Measurements from ENCODE around the gene IQGAP3. TPM values are rescaled to one million over a fixed set of nuclear protein-coding genes. Genes with fewer than 3 reads are reported as not detected.

The IQGAP3 gene
- total and polyA plus RNA-seq, 7 donors, result 0.01 to 0.24 (median 0.08) TPM

DNA sequence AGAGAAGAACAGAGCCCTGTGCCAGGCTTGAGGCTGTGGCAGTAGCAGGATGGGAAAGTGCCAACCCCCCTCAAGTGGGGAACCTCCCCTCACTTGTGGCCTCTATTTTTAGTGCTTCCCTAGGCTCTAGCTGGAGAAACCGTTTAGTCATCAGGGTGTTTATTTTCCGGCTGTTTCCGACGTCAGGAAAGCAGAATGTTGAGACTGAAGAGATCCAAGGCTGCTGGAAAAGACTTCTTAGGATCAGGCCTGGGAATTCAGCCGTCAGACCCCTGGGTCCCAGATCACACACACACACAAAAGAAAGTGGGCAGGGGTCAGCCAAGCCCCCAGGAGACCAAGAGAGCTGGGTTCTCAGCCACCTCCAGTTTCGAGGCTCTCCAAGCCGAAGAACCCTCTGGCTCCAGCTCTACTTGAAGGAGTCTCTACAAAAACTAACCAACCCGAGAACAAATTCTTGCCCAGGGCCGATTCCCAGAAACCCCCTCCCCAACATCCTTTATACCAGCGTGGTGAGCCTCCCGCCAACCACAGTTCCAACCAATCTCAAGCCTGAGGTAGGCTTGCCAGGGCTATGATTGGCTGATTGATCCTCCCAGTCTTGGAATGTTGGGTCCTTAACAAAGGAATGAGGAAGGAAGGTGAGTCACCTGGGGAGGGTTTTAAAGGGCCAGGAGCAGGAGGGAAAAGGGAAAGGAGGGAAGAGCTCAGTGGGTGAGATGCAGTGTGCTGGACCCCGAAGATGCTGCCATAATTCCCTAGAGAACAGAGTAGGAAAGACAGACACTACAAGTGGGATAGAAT is 69.3 kb downstream of the IQGAP3 start:
- H3K4me3 ChIP-seq, result peak overlapping the region; percentile 98
- peaks cover 39% of the 10 kb centered on the region for H3K4me1 ChIP-seq
- H3K9me3 ChIP-seq, result no peaks in the 10 kb centered on the region
- ATAC-seq, result peak; percentile 34 to 49 (median 46)
- peak; percentile 78 to 91 for DNase-seq
- no peaks in the 10 kb centered on the region for H3K27me3 ChIP-seq (ENCODE audit: insufficient read depth in 3 of 3, low read length in 2 of 3)
- WGBS, 3 donors, result 5 to 6% (median 5%) methylated on average over 12 of the region's 12 CpGs
- intact Hi-C loops (cut with DNase I), result loop anchor here in 1 of 2 donors (10.0 kb wide), 1 partner anchor 378 kb away; no protein-coding TSS in a partner anchor
- TF ChIP-seq CTCF (IDR thresholded peaks at IDR 0.05), result no peak
- H3K36me3 ChIP-seq (ENCODE audit: insufficient read depth in 1 of 2, low read depth in 1 of 2), result no peaks in the 10 kb centered on the region
- peak overlapping the region; percentile 99 for H3K27ac ChIP-seq

GRCh38 chr1:156502391-156502893 is 69.9 kb downstream of the IQGAP3 start:
- intact Hi-C loops (cut with DNase I), result loop anchor here in 1 of 2 donors (10.0 kb wide), 1 partner anchor 378 kb away; no protein-coding TSS in a partner anchor
- peak overlapping the region; percentile 98 for H3K4me3 ChIP-seq
- DNase-seq, result no peak
- no peaks in the 10 kb centered on the region for H3K27me3 ChIP-seq (ENCODE audit: insufficient read depth in 3 of 3, low read length in 2 of 3)
- WGBS, 3 donors, result 0 to 6% (median 4%) methylated on average over 1 of the region's 1 CpG
- H3K36me3 ChIP-seq (ENCODE audit: insufficient read depth in 1 of 2, low read depth in 1 of 2), result no peaks in the 10 kb centered on the region
- ATAC-seq, result no peak
- H3K4me1 ChIP-seq, result peaks cover 46% of the 10 kb centered on the region
- no peaks in the 10 kb centered on the region for H3K9me3 ChIP-seq
- no peak for TF ChIP-seq CTCF (IDR thresholded peaks at IDR 0.05)
- peak overlapping the region; percentile 99 for H3K27ac ChIP-seq

DNA sequence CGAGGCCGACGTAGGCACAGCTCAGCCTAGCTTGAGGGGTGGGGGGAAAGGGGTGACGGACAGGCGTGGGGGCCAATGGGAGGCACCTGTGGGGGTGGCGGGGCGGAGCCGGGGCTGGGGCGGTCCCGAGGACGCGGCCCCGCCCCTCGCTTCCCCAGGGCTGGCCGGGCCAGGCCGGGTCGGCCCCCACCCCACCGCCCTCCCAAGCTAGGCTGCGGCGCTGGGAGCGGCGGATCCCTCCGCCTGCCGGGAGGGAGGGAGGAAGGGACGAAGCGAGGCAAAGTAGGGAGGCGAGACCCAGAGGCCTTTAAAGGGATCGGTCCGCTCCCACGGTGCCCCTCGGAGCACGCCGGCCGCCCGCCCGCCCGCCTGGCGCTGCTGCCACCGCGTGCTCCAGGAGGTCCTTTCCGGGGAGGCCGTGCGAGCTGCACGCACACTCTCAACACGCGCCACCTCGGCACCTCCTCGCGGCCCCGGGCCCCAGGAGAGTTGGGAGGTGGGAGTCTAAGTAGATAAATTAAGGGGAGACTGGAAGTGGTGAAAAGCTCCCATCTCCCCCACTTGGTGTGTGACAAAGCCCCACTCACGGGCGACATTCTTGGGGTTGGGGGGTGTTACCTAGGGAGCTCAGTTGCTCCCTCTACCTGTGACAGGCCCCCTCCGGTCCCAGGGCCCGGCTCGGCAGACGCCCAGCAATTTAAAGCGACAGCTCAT is 71.4 kb downstream of the IQGAP3 start:
- no peaks in the 10 kb centered on the region for H3K9me3 ChIP-seq
- H3K27ac ChIP-seq, result peak overlapping the region; percentile 99
- peak overlapping the region; percentile 98 for H3K4me3 ChIP-seq
- H3K4me1 ChIP-seq, result peaks cover 60% of the 10 kb centered on the region
- intact Hi-C loops (cut with DNase I), result loop anchor here in 1 of 2 donors (10.0 kb wide), 1 partner anchor 376 kb away; no protein-coding TSS in a partner anchor
- DNase-seq (peak; percentile 95 to 97), ATAC-seq (peak; percentile 57 to 71 (median 68))
- 0 to 1% (median 0%) methylated on average over 35 to 57 of the region's 57 CpGs for WGBS, 3 donors
- TF ChIP-seq CTCF (IDR thresholded peaks at IDR 0.05), result peak; percentile 45
- H3K36me3 ChIP-seq (ENCODE audit: insufficient read depth in 1 of 2, low read depth in 1 of 2), result no peaks in the 10 kb centered on the region
- H3K27me3 ChIP-seq (ENCODE audit: insufficient read depth in 3 of 3, low read length in 2 of 3), result no peaks in the 10 kb centered on the region

DNA sequence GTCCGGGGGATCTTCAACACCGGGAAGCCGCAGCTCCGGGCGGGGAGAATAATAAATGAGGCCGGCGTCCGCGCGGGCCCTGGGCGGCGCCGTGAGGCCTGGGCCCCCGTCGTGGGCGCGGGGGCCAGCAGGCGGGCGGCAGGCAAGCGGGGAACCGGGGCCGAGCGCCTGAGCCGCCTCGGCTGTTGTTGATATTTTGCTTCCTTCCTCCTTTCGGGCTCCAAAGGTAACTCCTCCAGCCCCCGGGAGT is 71.9 kb downstream of the IQGAP3 start, which contains the start of gene MEF2D:
Gene MEF2D (minus strand): TSS at position 233 of the 250 bp plus-strand sequence. CDS start 17,483 bp downstream, outside the sequence.
- WGBS, 3 donors, result 0 to 1% (median 0%) methylated on average over 23 to 27 of the region's 27 CpGs
- no peak for DNase-seq
- intact Hi-C loops (cut with DNase I), result loop anchor here in 1 of 2 donors (10.0 kb wide), 1 partner anchor 376 kb away; no protein-coding TSS in a partner anchor

More for the DNA sequence above, 71.9 kb downstream of the IQGAP3 start, which contains the start of gene MEF2D:
- Histone ChIP-seq H3K36me3 (ENCODE audit: insufficient read depth in 1 of 2, low read depth in 1 of 2) (no peaks in the 10 kb centered on the region), H3K27ac (peak within 1 kb of the TSS; percentile 99), H3K4me3 (peak within 1 kb of the TSS; percentile 98), H3K27me3 (ENCODE audit: insufficient read depth in 3 of 3, low read length in 2 of 3) (no peaks in the 10 kb centered on the region), H3K4me1 (peaks cover 60% of the 10 kb centered on the region), H3K9me3 (no peaks in the 10 kb centered on the region)
- TF ChIP-seq CTCF (IDR thresholded peaks at IDR 0.05), result no peak
- no peak for ATAC-seq

All from psoas muscle (tissue), 8 donors.